Transverse colon (tissue), 4 donors: ENCODE data around the gene PAF1. TPM values are rescaled to one million over a fixed set of nuclear protein-coding genes. Genes with fewer than 3 reads are reported as not detected.

Source experiments
- DNase-seq: peaks from one replicate; pipeline ENCODE4 v3.0.0-alpha.2; 2019
- H3K27ac ChIP-seq, 4 donors: fragments of 200-600 bp; sonication (generic); 2 replicates each; pipeline ENCODE4 v1.5.1; 2016 to 2018; ENCODE audit warnings: inconsistent platforms in 4 of 4
- H3K27me3 ChIP-seq: fragments of 200-600 bp; sonication (generic); 2 replicates; pipeline ENCODE4 v1.5.1; 2017; ENCODE audit warnings: inconsistent platforms
- H3K36me3 ChIP-seq, 4 donors: fragments of 200-600 bp; sonication (generic); 2 replicates each; pipeline ENCODE4 v1.5.1; 2017 to 2019; ENCODE audit warnings: inconsistent platforms in 4 of 4
- H3K4me1 ChIP-seq, 4 donors: fragments of 200-600 bp; sonication (generic); 2 replicates each; pipeline ENCODE4 v1.5.1; 2017 to 2020; ENCODE audit warnings: inconsistent platforms in 4 of 4
- H3K4me3 ChIP-seq, 4 donors: fragments of 200-600 bp; sonication (generic); 1 replicate in 1 of 4; 2 replicates in 3 of 4; pipeline versions ENCODE4 v1.5.1 to v1.6.1; 2017 to 2019; ENCODE audit warnings: inconsistent platforms in 4 of 4
- H3K9me3 ChIP-seq, 2 donors: fragments of 200-600 bp; sonication (generic); 2 replicates each; pipeline ENCODE4 v1.5.1; 2017 to 2019; ENCODE audit warnings: inconsistent platforms in 2 of 2
- EP300 ChIP-seq: sonication (generic); formaldehyde crosslinking; IDR thresholded peaks from one replicate; pipeline ENCODE4 v1.6.1; 2017; ENCODE audit warnings: antibody characterized with exemption, low read depth
- POLR2A ChIP-seq: fragments of 450-650 bp; IDR thresholded peaks from one replicate; pipeline ENCODE4 v1.6.1; 2016; ENCODE audit warnings: antibody characterized with exemption, mild to moderate bottlenecking, moderate library complexity
- POLR2AphosphoS5 ChIP-seq, 3 donors: sonication (generic); formaldehyde crosslinking; IDR thresholded peaks; one replicate each; pipeline ENCODE4 v1.6.1; 2016; ENCODE audit warnings: antibody characterized with exemption in 3 of 3
- WGBS, 2 donors: methylation state at CpG; one replicate each; pipeline ENCODE4 v1.1.5; 2018; ENCODE audit warnings: low coverage in 1 of 2; 5-methylcytosine and 5-hydroxymethylcytosine counted together
- in situ Hi-C, 4 donors: fragments of 200-750 bp; cut with MboI; loops; one replicate each; pipeline versions ENCODE4 v1.15.0 to v1.15.1; 2017; ENCODE audit warnings: low sequenced_read_pairs in 3 of 4, low pct_ligation_motif_present in 1 of 4, low pct_unique_long_range_greater_than_20kb in 1 of 4
- intact Hi-C: fragments of 100-400 bp; cut with DNase I; formaldehyde crosslinking; loops from one replicate; pipeline ENCODE4 v1.15.1; 2023; ENCODE audit warnings: low total_unique reads
- total RNA-seq, 4 donors: library from RNA; depleted of rRNA; stranded (reverse); fragments of >200 nt; gene quantifications; one replicate each; pipeline ENCODE4 v1.1.0, GENCODE V29; 2016
- TF ChIP-seq, protein P1 (sequence below), 5 experiments: fragments of 200-600 bp in 3 of 5; fragments of 450-650 bp in 2 of 5; sonication (generic) in 3 of 5; IDR thresholded peaks; 1 replicate in 2 of 5; 2 replicates in 3 of 5; pipeline ENCODE4 v1.5.1; 2016 to 2017; ENCODE audit warnings: antibody characterized with exemption in 5 of 5, inconsistent platforms in 3 of 5, mild to moderate bottlenecking in 2 of 5, moderate library complexity in 1 of 5

The PAF1 gene
- total RNA-seq, 4 donors from 2014 or later: 37.8 to 71.2 (median 43.0) TPM

DNA sequence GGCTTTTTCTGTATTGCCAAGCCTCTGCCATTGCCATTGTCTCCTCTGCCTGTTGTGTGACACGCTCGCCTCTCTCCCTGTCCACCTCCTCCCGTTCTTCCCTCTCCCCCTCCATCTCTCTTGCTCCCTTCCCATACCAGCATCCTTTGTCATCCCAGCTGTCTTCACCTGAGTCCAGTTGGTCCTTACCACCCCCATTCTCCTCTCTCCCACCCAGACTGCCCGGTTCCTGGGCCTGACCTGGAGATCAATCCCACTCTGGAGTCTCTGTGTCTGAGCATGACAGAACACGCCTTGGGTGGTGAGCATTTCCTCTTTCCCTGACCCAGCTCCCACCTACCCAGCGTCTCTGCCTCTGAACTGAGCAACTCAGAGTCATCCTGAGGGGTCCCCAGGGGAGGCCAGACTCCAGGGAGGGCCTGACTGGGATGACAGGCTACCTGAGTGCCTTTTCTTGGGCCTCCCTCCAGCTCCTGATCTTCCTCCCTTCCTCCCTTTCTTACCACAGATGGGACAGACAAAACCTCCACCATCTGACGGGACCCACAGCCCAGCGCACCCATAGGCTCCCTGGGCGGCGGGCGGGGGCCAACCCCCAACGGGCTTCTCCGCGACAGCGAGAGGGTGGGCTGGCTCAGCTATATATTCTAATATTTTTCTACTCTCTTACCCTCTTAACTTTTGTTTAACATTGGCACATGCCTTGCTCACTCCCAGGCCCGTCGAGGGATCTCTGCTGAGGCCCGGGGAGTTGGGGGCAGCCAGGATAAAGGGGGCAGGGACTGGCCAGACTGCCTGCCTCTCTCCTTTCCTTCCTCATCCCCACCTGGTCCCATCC, 7.7 kb downstream of the PAF1 start:
- H3K27me3 ChIP-seq: no peaks in the 10 kb centered on the region
- no peak overlapping the region for H3K27ac ChIP-seq
- DNase-seq: no peak
- WGBS, 2 donors: 88 to 96% methylated on average over 4 to 18 of the region's 18 CpGs
- intact Hi-C loops: loop anchor here (5.0 kb wide), 1 partner anchor 1404 kb away; no protein-coding TSS in a partner anchor
- H3K4me3 ChIP-seq: no peak overlapping the region
- H3K36me3 ChIP-seq: peaks cover 0 to 51% (median 19%) of the 10 kb centered on the region in 4 donors
- H3K4me1 ChIP-seq: no peaks in the 10 kb centered on the region
- no peaks in the 10 kb centered on the region for H3K9me3 ChIP-seq
- in situ Hi-C loops: no loop called here
- TF ChIP-seq, protein P1, sequence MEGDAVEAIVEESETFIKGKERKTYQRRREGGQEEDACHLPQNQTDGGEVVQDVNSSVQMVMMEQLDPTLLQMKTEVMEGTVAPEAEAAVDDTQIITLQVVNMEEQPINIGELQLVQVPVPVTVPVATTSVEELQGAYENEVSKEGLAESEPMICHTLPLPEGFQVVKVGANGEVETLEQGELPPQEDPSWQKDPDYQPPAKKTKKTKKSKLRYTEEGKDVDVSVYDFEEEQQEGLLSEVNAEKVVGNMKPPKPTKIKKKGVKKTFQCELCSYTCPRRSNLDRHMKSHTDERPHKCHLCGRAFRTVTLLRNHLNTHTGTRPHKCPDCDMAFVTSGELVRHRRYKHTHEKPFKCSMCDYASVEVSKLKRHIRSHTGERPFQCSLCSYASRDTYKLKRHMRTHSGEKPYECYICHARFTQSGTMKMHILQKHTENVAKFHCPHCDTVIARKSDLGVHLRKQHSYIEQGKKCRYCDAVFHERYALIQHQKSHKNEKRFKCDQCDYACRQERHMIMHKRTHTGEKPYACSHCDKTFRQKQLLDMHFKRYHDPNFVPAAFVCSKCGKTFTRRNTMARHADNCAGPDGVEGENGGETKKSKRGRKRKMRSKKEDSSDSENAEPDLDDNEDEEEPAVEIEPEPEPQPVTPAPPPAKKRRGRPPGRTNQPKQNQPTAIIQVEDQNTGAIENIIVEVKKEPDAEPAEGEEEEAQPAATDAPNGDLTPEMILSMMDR (IDR thresholded peaks at IDR 0.05): no peak
- TF ChIP-seq POLR2A: no peak
- TF ChIP-seq POLR2AphosphoS5 (IDR thresholded peaks at IDR 0.05): no peak

DNA sequence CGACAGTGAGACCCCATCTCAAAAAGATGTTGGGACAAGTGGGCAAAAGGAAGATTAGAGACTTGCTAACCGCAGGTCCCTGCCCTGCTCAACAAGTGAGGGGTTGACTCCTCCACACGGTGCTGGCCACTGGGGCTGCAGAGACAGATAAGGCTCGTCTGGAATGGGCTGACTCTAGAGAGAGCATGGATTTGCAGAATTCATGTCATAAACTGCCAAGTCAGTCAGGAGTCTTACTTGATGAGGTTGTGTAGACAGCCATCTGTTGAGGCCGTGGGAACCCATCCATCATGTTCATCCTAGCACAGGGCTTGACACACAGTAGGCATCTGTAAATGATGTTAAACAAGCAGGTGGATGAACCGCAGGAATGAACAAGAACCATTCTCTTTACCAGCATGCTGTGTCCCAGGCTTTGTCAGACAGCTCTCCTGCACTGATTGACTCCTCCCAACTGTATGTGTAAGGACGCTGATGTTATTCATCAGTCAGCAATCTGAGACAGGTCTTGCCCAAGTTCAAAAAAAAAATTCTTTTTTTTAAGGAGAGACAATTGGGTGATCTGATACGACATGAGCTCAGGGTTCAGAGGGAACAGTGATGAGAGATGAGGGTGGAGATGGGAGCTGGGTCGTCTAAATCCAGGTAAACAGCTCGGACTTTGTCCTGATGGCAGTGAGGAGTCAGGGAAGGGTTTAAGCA, 8.8 kb downstream of the PAF1 start:
- 80 to 81% methylated on average over 4 to 10 of the region's 10 CpGs for WGBS, 2 donors
- intact Hi-C loops: loop anchor here (5.0 kb wide), 1 partner anchor 1405 kb away; no protein-coding TSS in a partner anchor
- Histone ChIP-seq H3K27ac (no peak overlapping the region), H3K36me3 (peaks cover 0 to 52% (median 23%) of the 10 kb centered on the region in 4 donors), H3K4me3 (no peak overlapping the region), H3K9me3 (no peaks in the 10 kb centered on the region), H3K27me3 (no peaks in the 10 kb centered on the region), H3K4me1 (no peaks in the 10 kb centered on the region)
- in situ Hi-C loops: no loop called here
- no peak for DNase-seq
- TF ChIP-seq, protein P1 (IDR thresholded peaks at IDR 0.05): no peak
- TF ChIP-seq POLR2AphosphoS5 (IDR thresholded peaks at IDR 0.05): no peak
- no peak for TF ChIP-seq EP300
- no peak for TF ChIP-seq POLR2A

DNA sequence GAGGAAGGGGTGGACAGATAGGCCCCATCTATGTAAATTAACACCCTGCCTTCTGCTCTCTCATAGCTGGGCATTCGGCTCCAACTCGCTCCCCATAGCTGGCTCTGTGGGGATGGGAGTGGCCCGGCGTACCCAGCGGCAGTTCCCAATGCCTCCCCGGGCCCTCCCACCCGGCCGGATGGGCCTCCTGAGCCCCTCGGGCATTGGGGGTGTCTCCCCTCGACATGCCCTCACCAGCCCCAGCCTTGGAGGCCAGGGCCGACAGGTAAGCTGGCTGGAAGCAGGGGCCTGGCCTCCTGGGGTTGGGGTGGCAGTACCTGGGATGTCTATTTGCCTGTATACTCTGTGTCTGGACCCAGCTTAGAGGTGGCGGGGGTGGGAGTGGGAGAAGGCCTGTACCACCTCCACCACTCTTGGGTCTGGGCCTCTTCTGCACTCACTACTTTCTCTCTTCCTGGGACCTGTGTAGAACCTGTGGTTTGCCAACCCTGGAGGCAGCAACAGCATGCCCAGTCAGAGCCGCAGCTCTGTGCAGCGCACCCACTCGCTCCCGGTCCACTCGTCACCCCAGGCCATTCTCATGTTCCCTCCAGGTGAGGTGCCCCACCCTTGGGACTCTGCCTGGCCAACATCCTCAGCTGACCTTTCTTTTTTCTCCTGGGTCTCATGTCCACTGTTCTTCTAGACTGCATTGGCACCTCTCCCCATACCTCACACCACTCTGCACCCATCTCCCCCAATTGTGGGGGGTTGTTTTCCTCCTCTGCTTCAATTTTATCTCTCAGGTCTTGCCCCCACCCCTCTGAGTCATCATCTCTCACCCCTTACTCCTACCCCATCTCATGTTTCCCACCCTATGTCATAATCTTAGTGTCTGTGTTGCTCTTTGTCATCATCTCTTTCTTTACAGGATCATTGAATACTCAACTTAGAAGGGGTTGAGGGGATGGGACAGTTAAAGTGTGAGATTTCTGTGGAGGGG, 10.1 kb downstream of the PAF1 start:
- H3K36me3 ChIP-seq: peaks cover 0 to 63% (median 26%) of the 10 kb centered on the region in 4 donors
- 98% methylated on average over 12 of the region's 17 CpGs; no CpG with 5 or more reads in 1 of the 2 donors for WGBS, 2 donors
- intact Hi-C loops: loop anchor here (5.0 kb wide), 1 partner anchor 1406 kb away; no protein-coding TSS in a partner anchor
- H3K4me3 ChIP-seq: no peak overlapping the region
- DNase-seq: no peak
- no peaks in the 10 kb centered on the region for H3K4me1 ChIP-seq
- H3K27ac ChIP-seq: peak overlapping the region in 1 of 4 donors; percentile 30
- no peaks in the 10 kb centered on the region for H3K9me3 ChIP-seq
- no peaks in the 10 kb centered on the region for H3K27me3 ChIP-seq
- in situ Hi-C loops: no loop called here
- TF ChIP-seq EP300 (no peak), POLR2A (no peak), POLR2AphosphoS5 (IDR thresholded peaks at IDR 0.05) (no peak)
- TF ChIP-seq, protein P1 (IDR thresholded peaks at IDR 0.05): no peak
